Endothelial cell of umbilical vein (primary cell): ENCODE data around the gene MRM2.

Experiments
- CTCF ChIP-seq, 2 donors: IDR thresholded peaks; 1 replicate in 1 of 2; 2 replicates in 1 of 2; pipeline ENCODE4 v1.5.1; 2011; ENCODE audit warnings: low read length in 2 of 2, mild to moderate bottlenecking in 2 of 2, moderate library complexity in 2 of 2, control low read depth in 1 of 2, inconsistent platforms in 1 of 2, low read depth in 1 of 2; ENCODE audit not compliant: insufficient read depth in 1 of 2; ENCODE audit errors: extremely low read depth in 1 of 2
- GATA2 ChIP-seq: IDR thresholded peaks from 2 replicates; pipeline ENCODE4 v1.7.0; 2011; ENCODE audit warnings: low read depth, mild to moderate bottlenecking, moderate library complexity, mixed read lengths, low read length; ENCODE audit not compliant: insufficient read length, insufficient read depth
- JUN ChIP-seq: IDR thresholded peaks from 2 replicates; pipeline ENCODE4 v1.6.1; 2011; ENCODE audit warnings: borderline replicate concordance, low read depth; ENCODE audit not compliant: insufficient read length, insufficient read depth
- MAX ChIP-seq: IDR thresholded peaks from 2 replicates; pipeline ENCODE4 v1.6.1; 2011; ENCODE audit not compliant: insufficient read depth, insufficient read length
- POLR2A ChIP-seq: IDR thresholded peaks from 2 replicates; pipeline ENCODE4 v1.6.1; 2012; ENCODE audit warnings: low read depth, mild to moderate bottlenecking, control low read depth, low read length
- POLR2AphosphoS5 ChIP-seq: IDR thresholded peaks from 2 replicates; pipeline ENCODE4 v1.6.1; 2012; ENCODE audit warnings: low read depth, mild to moderate bottlenecking, control low read depth, low read length, moderate library complexity; ENCODE audit not compliant: insufficient read depth

- TF ChIP-seq GATA2: no peak
- no peak for TF ChIP-seq POLR2AphosphoS5
- TF ChIP-seq CTCF (IDR thresholded peaks at IDR 0.05; ENCODE audit: extremely low read depth in 1 of 2, insufficient read depth in 1 of 2, low read depth in 1 of 2, low read length in 2 of 2): no peak
- no peak for TF ChIP-seq POLR2A
- no peak for TF ChIP-seq MAX
- TF ChIP-seq JUN: no peak
These were observed 22.2 kb upstream of the MRM2 start for GRCh38 chr7:2264158-2264557.
